OCI-LY3 (cell line): ENCODE measurements around the gene OR2AT4.
"Not testable (repeated sequence)": the region's sequence is repeated elsewhere in the genome, so short reads cannot be mapped to it uniquely, and the experiment has no call there.

Experiments
- H2AFZ ChIP-seq: fragments of 200-600, 300-600 bp; shearing (Covaris generic); 2 replicates; pipeline ENCODE4 v1.6.0; 2014; ENCODE audit warnings: antibody characterized with exemption, low read depth, low read length
- H3K27ac ChIP-seq: fragments of 200-600, 300-600 bp; sonication (generic); 2 replicates; pipeline ENCODE4 v1.5.1; 2014; ENCODE audit warnings: mild to moderate bottlenecking, low read length, moderate library complexity, mixed read lengths
- H3K27me3 ChIP-seq: fragments of 200-600, 300-600 bp; sonication (generic); 2 replicates; pipeline ENCODE4 v1.6.1; 2014; ENCODE audit warnings: low read depth, low read length, mixed read lengths
- H3K36me3 ChIP-seq: fragments of 200-600, 300-600 bp; sonication (generic); replicated peaks from 2 replicates; pipeline ENCODE3; 2014; ENCODE audit warnings: low read depth, low read length, mixed read lengths
- H3K4me1 ChIP-seq: fragments of 300-600, 200-600 bp; sonication (generic); 2 replicates; pipeline ENCODE4 v1.6.1; 2014; ENCODE audit warnings: low read length, mixed read lengths
- H3K4me2 ChIP-seq: fragments of 200-600, 300-600 bp; sonication (generic); 2 replicates; pipeline ENCODE4 v1.6.1; 2014; ENCODE audit warnings: low read length, mixed read lengths
- H3K4me3 ChIP-seq: fragments of 300-600, 200-600 bp; sonication (generic); 2 replicates; pipeline ENCODE4 v1.5.1; 2014; ENCODE audit warnings: antibody characterized with exemption, mild to moderate bottlenecking, low read length, moderate library complexity
- H3K79me2 ChIP-seq: fragments of 300-600, 200-600 bp; shearing (Covaris generic); 2 replicates; pipeline ENCODE4 v1.6.1; 2014; ENCODE audit warnings: mild to moderate bottlenecking, low read length, mixed read lengths
- H3K9ac ChIP-seq: fragments of 300-600, 200-600 bp; shearing (Covaris generic); 2 replicates; pipeline ENCODE4 v1.6.0; 2014; ENCODE audit warnings: mild to moderate bottlenecking, low read length, moderate library complexity
- H3K9me3 ChIP-seq: fragments of 200-600, 300-600 bp; shearing (Covaris generic); 2 replicates; pipeline ENCODE4 v1.6.1; 2014; ENCODE audit warnings: low read length, mixed read lengths; ENCODE audit not compliant: insufficient read depth
- H4K20me1 ChIP-seq: fragments of 200-600, 300-600 bp; sonication (generic); 2 replicates; pipeline ENCODE4 v1.6.1; 2016; ENCODE audit warnings: low read length, mixed read lengths; ENCODE audit not compliant: insufficient read depth
- CTCF ChIP-seq: fragments of 200-600, 300-600 bp; sonication (generic); IDR thresholded peaks from 2 replicates; pipeline ENCODE4 v1.5.1; 2014; ENCODE audit warnings: antibody characterized with exemption, low read length, low read depth
- EZH2phosphoT487 ChIP-seq: fragments of 200-600 bp; shearing (Covaris generic); IDR thresholded peaks from 2 replicates; pipeline ENCODE4 v1.6.1; 2018; ENCODE audit warnings: antibody characterized with exemption, mixed run types, low read depth

The OR2AT4 gene

DNA sequence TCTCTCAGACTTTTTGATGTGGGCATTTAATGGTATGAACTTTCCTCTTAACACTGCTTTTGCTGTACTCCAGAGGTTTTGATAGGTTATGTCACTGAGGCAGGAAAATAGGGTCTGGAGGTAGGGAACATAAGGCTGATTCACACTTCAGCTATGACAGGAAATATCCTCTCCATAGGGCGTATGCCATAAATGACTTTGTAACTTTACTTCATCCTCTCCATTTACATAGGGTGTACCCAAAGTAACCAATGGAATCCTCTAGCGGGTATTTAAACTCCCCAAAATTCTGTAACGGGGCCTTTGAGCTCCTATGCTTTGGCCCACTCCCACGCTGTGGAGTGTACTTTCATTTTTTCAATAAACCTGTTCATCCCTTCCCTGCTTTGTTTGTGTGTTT lies 49.5 kb downstream of the OR2AT4 start:
- no peak overlapping the region for H3K9ac ChIP-seq
- H3K9me3 ChIP-seq, result peaks cover 11% of the 10 kb centered on the region; the same call in 1 of the 2 replicates
- H3K79me2 ChIP-seq, result no peaks in the 10 kb centered on the region
- H3K27ac ChIP-seq, result peak overlapping the region; percentile 94
- H2AFZ ChIP-seq, result no peak overlapping the region
- no peak overlapping the region for H3K4me3 ChIP-seq
- H3K4me1 ChIP-seq, result peaks cover 67% of the 10 kb centered on the region
- TF ChIP-seq CTCF (no peak), EZH2phosphoT487 (no peak)
- H3K36me3 ChIP-seq, result peaks cover 19% of the 10 kb centered on the region
- no peaks in the 10 kb centered on the region for H4K20me1 ChIP-seq
- H3K27me3 ChIP-seq, result no peaks in the 10 kb centered on the region
- no peak overlapping the region for H3K4me2 ChIP-seq

GRCh38 chr11:75046668-75047067 lies 50.0 kb downstream of the OR2AT4 start:
- peaks cover 16% of the 10 kb centered on the region for H3K36me3 ChIP-seq
- H4K20me1 ChIP-seq, H3K27ac ChIP-seq, H2AFZ ChIP-seq, H3K4me3 ChIP-seq, H3K27me3 ChIP-seq, H3K79me2 ChIP-seq, H3K9ac ChIP-seq, H3K4me2 ChIP-seq: not testable (repeated sequence)
- H3K9me3 ChIP-seq, result peaks cover 11% of the 10 kb centered on the region; the same call in 1 of the 2 replicates
- H3K4me1 ChIP-seq, result peaks cover 62% of the 10 kb centered on the region

DNA sequence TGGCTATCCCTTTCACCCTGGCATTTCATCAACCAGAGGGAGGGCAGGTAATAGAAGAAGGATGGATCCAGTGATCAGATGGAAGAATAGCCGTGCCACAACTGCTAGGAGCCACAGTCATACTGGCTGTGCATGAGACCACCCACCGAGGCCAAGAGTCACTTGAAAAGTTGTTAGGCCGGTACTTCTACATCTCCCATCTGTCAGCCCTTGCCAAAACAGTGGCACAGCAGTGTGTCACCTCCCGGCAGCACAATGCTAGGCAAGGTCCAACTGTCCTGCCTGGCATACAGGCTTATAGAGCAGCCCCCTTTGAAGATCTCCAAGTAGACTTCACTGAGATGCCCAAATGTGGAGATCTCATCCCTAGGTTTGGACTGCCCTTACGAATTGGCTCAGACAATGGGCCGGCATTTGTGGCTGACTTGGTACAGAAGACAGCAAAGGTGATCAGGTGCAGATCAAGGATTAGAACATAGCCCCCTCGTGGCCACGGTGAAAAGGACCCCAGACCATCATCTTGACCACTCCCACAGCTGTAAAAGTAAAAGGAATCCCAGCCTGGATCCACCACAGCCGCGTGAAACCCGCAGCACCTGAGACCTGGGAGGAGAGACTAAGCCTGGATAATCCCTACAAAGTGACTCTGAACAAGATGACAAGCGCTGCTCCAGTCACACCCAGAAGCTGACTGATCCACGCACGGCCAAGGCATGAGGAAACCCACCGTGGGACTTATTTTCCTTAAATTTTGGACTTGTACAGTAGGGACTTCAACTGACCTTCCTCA lies 52.1 kb downstream of the OR2AT4 start:
- not testable (repeated sequence) for H3K79me2 ChIP-seq, H4K20me1 ChIP-seq, H2AFZ ChIP-seq, H3K27ac ChIP-seq, H3K27me3 ChIP-seq, H3K9ac ChIP-seq, H3K4me3 ChIP-seq, H3K4me2 ChIP-seq
- H3K9me3 ChIP-seq, result peaks cover 11% of the 10 kb centered on the region
- peaks cover 14% of the 10 kb centered on the region for H3K36me3 ChIP-seq
- H3K4me1 ChIP-seq, result peaks cover 42% of the 10 kb centered on the region

- not testable (repeated sequence) for H3K9ac ChIP-seq, H3K79me2 ChIP-seq, H2AFZ ChIP-seq, H4K20me1 ChIP-seq, H3K4me3 ChIP-seq, H3K4me2 ChIP-seq, H3K27ac ChIP-seq, H3K9me3 ChIP-seq, H3K27me3 ChIP-seq
- peaks cover 17% of the 10 kb centered on the region for H3K4me1 ChIP-seq
- H3K36me3 ChIP-seq, result peaks cover 12% of the 10 kb centered on the region
Observed at GRCh38 chr11:75041821-75042220, 54.9 kb downstream of the OR2AT4 start.

GRCh38 chr11:75041263-75041662 lies 55.4 kb downstream of the OR2AT4 start:
- Histone ChIP-seq H2AFZ (no peak overlapping the region), H4K20me1 (no peaks in the 10 kb centered on the region), H3K79me2 (no peaks in the 10 kb centered on the region), H3K9ac (no peak overlapping the region), H3K36me3 (peaks cover 12% of the 10 kb centered on the region), H3K27ac (no peak overlapping the region), H3K9me3 (peaks cover 3% of the 10 kb centered on the region), H3K4me1 (peaks cover 22% of the 10 kb centered on the region), H3K4me3 (no peak overlapping the region), H3K4me2 (no peak overlapping the region), H3K27me3 (no peaks in the 10 kb centered on the region)
- TF ChIP-seq EZH2phosphoT487 (no peak), CTCF (no peak)
